ENCODE results near the gene ICA1.
"Not testable (repeated sequence)": the region's sequence is repeated elsewhere in the genome, so short reads cannot be mapped to it uniquely, and the experiment has no call there.

Gene ICA1

GRCh38 chr7:8261711-8262695 is at the start of gene ICA1:
Gene ICA1 (minus strand): TSS chr7:8262167. CDS start chr7:8235926, 26,241 bp downstream.
- peak; percentile 86 for DNase-seq

- DNase-seq: no peak
Measured at GRCh38 chr7:8310876-8311275, 48.9 kb upstream of the ICA1 start.

- no peak for DNase-seq
Measured at GRCh38 chr7:8305625-8306388, 43.8 kb upstream of the ICA1 start.

- no peak for DNase-seq
Measured at GRCh38 chr7:8305104-8305503, 43.1 kb upstream of the ICA1 start.

GRCh38 chr7:8303904-8304528 is 42.0 kb upstream of the ICA1 start:
- DNase-seq: no peak

GRCh38 chr7:8297023-8297422 is 35.1 kb upstream of the ICA1 start:
- DNase-seq: not testable (repeated sequence)

GRCh38 chr7:8296362-8296659 is 34.3 kb upstream of the ICA1 start:
- DNase-seq: no peak

GRCh38 chr7:8295638-8296361 is 33.8 kb upstream of the ICA1 start:
- peak; percentile 94 for DNase-seq

- no peak for DNase-seq
Measured at GRCh38 chr7:8291397-8292141, 29.6 kb upstream of the ICA1 start.

GRCh38 chr7:8290645-8291308 is 28.8 kb upstream of the ICA1 start:
- DNase-seq: no peak

GRCh38 chr7:8286118-8286517 is 24.2 kb upstream of the ICA1 start:
- no peak for DNase-seq

GRCh38 chr7:8285155-8285554 is 23.2 kb upstream of the ICA1 start:
- no peak for DNase-seq

- no peak for DNase-seq
Measured at GRCh38 chr7:8284606-8285005, 22.6 kb upstream of the ICA1 start.

- no peak for DNase-seq
Measured at GRCh38 chr7:8283968-8284367, 22.0 kb upstream of the ICA1 start.

GRCh38 chr7:8282871-8283270 is 20.9 kb upstream of the ICA1 start:
- no peak for DNase-seq

GRCh38 chr7:8282162-8282561 is 20.2 kb upstream of the ICA1 start:
- DNase-seq: no peak

GRCh38 chr7:8278183-8278582 is 16.2 kb upstream of the ICA1 start:
- DNase-seq: no peak

- no peak for DNase-seq
Measured at GRCh38 chr7:8277394-8277982, 15.5 kb upstream of the ICA1 start.

GRCh38 chr7:8274589-8274988 is 12.6 kb upstream of the ICA1 start:
- DNase-seq: no peak

GRCh38 chr7:8271960-8272359 is 10.0 kb upstream of the ICA1 start:
- DNase-seq: no peak

GRCh38 chr7:8263048-8263447 is 1.1 kb upstream of the ICA1 start:
- peak; percentile 15 for DNase-seq

All from eye (tissue), 1 donor.